Right lobe of liver (tissue), 4 donors: ENCODE results near the gene CCDC51.
"Not testable (repeated sequence)": the region's sequence is repeated elsewhere in the genome, so short reads cannot be mapped to it uniquely, and the experiment has no call there.

Experiments used
- POLR2A ChIP-seq: fragments of 450-650 bp; IDR thresholded peaks from one replicate; pipeline ENCODE4 v1.6.1; 2017; ENCODE audit warnings: antibody characterized with exemption, mild to moderate bottlenecking
- TF ChIP-seq, protein P1 (sequence below), 4 donors: fragments of 200-600 bp in 3 of 4; fragments of 450-650 bp in 1 of 4; IDR thresholded peaks; one replicate each; pipeline versions ENCODE4 v1.5.1 to v1.8.0; 2016 to 2022; ENCODE audit warnings: antibody characterized with exemption in 4 of 4, mild to moderate bottlenecking in 2 of 4
- donor health status: DM: no; HTN: no; CAD: no.
- donor health status: DM: no; HTN: no; CAD: no.
- donor health status: DM: no; HTN: yes; CAD: no.

DNA sequence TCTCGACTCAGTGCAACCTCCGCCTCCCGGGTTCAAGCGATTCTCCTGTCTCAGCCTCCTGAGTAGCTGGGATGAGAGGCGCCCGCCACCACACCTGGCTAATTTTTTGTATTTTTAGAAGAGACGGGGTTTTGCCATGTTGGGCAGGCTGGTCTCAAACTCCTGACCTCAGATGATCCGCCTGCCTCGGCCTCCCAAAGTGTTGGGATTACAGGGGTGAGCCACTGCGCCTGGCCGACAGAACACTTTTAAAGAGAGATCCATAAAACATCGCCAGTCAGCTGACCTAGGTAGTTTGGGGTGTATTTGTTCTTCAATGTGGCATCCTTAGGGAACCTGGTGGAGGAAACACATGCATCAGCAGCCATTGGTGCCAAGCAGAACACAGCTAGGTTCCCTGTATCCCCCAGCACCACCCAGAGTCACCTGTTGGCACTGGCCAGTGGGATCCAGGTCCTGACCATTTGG lies 38.5 kb downstream of the CCDC51 start:
- TF ChIP-seq, protein P1, sequence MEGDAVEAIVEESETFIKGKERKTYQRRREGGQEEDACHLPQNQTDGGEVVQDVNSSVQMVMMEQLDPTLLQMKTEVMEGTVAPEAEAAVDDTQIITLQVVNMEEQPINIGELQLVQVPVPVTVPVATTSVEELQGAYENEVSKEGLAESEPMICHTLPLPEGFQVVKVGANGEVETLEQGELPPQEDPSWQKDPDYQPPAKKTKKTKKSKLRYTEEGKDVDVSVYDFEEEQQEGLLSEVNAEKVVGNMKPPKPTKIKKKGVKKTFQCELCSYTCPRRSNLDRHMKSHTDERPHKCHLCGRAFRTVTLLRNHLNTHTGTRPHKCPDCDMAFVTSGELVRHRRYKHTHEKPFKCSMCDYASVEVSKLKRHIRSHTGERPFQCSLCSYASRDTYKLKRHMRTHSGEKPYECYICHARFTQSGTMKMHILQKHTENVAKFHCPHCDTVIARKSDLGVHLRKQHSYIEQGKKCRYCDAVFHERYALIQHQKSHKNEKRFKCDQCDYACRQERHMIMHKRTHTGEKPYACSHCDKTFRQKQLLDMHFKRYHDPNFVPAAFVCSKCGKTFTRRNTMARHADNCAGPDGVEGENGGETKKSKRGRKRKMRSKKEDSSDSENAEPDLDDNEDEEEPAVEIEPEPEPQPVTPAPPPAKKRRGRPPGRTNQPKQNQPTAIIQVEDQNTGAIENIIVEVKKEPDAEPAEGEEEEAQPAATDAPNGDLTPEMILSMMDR (IDR thresholded peaks at IDR 0.05), result not testable (repeated sequence)
- TF ChIP-seq POLR2A, result not testable (repeated sequence)
